ENCODE measurements around the gene ARL4C.

Gene ARL4C

DNA sequence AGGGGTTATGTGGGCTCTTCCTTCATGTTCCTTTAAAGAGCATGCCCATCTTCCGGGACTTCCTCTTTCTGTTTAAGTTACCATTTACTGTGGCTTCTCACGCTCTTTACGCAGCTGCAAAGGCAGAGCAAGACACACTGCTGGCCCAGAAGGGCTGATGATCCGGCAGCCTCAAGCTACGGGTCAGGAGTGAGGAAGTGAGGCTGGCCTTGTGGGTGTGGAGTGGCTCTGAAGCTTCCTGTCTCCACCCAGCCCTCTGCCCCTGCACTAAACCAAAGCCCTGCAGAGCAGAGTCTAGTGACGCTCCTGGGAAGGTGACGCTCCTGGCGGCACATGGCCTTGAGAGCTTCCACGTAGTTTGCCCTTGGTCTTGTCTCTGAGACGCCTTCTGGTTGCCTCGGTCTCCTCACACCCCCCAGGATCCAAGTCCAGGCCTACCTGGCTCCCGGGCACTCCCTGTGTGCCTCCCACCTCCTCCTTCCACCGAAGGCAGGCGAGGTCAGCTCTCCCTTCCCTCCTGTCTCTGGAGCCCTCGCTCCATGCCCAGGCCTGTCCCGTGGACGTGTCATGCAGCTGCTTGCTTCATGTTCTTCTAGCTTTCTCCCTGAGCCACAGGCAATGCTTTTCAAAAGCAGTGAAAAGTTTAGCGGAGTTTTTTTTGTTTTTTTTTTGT lies 50.3 kb downstream of the ARL4C start:
- TF ChIP-seq, protein P1, sequence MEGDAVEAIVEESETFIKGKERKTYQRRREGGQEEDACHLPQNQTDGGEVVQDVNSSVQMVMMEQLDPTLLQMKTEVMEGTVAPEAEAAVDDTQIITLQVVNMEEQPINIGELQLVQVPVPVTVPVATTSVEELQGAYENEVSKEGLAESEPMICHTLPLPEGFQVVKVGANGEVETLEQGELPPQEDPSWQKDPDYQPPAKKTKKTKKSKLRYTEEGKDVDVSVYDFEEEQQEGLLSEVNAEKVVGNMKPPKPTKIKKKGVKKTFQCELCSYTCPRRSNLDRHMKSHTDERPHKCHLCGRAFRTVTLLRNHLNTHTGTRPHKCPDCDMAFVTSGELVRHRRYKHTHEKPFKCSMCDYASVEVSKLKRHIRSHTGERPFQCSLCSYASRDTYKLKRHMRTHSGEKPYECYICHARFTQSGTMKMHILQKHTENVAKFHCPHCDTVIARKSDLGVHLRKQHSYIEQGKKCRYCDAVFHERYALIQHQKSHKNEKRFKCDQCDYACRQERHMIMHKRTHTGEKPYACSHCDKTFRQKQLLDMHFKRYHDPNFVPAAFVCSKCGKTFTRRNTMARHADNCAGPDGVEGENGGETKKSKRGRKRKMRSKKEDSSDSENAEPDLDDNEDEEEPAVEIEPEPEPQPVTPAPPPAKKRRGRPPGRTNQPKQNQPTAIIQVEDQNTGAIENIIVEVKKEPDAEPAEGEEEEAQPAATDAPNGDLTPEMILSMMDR (conservative IDR thresholded peaks at IDR 0.05; ENCODE audit: low read depth, low read length) = no peak
- no peak for DNase-seq (ENCODE audit: low read depth)
- no peak overlapping the region for H3K4me3 ChIP-seq (ENCODE audit: low read length)

DNA sequence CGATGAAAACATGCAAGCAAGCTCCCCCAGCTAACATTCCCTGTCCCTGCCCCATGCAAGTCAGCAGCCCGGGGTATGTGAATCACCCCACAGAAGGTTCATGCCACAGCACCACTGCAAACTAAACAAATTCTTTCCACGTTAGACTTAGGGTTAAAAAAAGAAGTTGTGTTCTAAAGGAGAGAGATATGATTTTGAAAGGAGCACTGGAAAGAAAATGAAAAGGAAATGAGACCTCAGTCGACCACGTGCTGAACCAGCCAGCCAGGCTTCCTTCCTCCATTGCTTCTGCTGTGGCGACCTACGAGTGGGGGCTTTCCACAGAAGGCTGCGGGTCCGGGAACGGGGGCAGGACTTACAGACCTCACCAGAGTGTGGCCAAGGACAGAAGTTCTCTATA lies 52.0 kb downstream of the ARL4C start:
- TF ChIP-seq, protein P1 (conservative IDR thresholded peaks at IDR 0.05; ENCODE audit: low read depth, low read length) = no peak
- peak; percentile 81 for DNase-seq (ENCODE audit: low read depth)
- no peak overlapping the region for H3K4me3 ChIP-seq (ENCODE audit: low read length)

DNA sequence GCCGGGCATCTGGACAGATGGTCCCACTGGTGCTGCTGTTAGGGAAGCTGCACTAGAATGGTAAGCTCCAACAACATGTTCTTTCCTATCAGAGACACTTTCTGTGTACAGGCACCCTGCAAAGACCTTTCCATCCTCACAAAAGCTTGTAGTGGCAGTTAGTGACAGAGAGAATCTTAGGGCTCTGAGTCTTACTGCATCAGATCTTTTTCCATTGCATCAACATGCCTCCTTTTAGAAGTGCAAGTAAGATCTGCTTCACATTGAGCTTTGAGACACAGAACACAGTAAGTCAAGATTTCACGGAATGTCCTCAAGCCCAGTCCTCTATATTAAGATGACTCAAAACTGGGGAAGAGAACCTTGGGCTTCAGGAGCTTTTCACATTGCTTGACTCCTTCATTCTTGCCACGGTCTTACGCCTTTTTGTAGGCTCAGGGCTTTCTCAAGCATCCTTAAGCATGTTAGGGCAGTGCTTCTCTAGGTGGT lies 52.6 kb downstream of the ARL4C start:
- DNase-seq (ENCODE audit: low read depth) = no peak
- TF ChIP-seq, protein P1 (conservative IDR thresholded peaks at IDR 0.05; ENCODE audit: low read depth, low read length) = no peak
- H3K4me3 ChIP-seq (ENCODE audit: low read length) = no peak overlapping the region
